Activated naive CD4-positive, alpha-beta T cell (primary cell): ENCODE data around the gene NOX1.

Source experiments
- DNase-seq, 4 experiments: peaks; one replicate each; lab custom pipeline; 2025; lab: John Stamatoyannopoulos, UW

NOX1 gene

GRCh38 chrX:100874325-100874724 lies at the start of gene NOX1:
Gene NOX1, minus strand, starts transcription at chrX:100874359. Its CDS starts 220 bp downstream, at chrX:100874139.
- DNase-seq = no peak

GRCh38 chrX:100915562-100915961 lies 41.4 kb upstream of the NOX1 start:
- no peak for DNase-seq

- no peak for DNase-seq
Measured at GRCh38 chrX:100913111-100913510, 39.0 kb upstream of the NOX1 start.

- no peak for DNase-seq
Measured at GRCh38 chrX:100911731-100912130, 37.6 kb upstream of the NOX1 start.

- no peak for DNase-seq
Measured at GRCh38 chrX:100905620-100906019, 31.5 kb upstream of the NOX1 start.

- no peak for DNase-seq
Measured at GRCh38 chrX:100904433-100904832, 30.3 kb upstream of the NOX1 start.

- DNase-seq = no peak
Measured at GRCh38 chrX:100895365-100896075, 21.4 kb upstream of the NOX1 start.

GRCh38 chrX:100883654-100884053 lies 9.5 kb upstream of the NOX1 start:
- no peak for DNase-seq

- DNase-seq = no peak
Measured at GRCh38 chrX:100880368-100880767, 6.2 kb upstream of the NOX1 start.

- DNase-seq = no peak
Measured at GRCh38 chrX:100871594-100872560, 2.3 kb downstream of the NOX1 start.

- DNase-seq = no peak
Measured at GRCh38 chrX:100870527-100870926, 3.6 kb downstream of the NOX1 start.

GRCh38 chrX:100868273-100868672 lies 5.9 kb downstream of the NOX1 start:
- no peak for DNase-seq

- DNase-seq = no peak
Measured at GRCh38 chrX:100864657-100865391, 9.3 kb downstream of the NOX1 start.

- DNase-seq = no peak
Measured at GRCh38 chrX:100863326-100863864, 10.8 kb downstream of the NOX1 start.

- DNase-seq = no peak
Measured at GRCh38 chrX:100852810-100853209, 21.3 kb downstream of the NOX1 start.

GRCh38 chrX:100850317-100850716 lies 23.8 kb downstream of the NOX1 start:
- DNase-seq = no peak

- DNase-seq = no peak
Measured at GRCh38 chrX:100831219-100831946, 42.8 kb downstream of the NOX1 start.

- DNase-seq = no peak
Measured at GRCh38 chrX:100830547-100830946, 43.6 kb downstream of the NOX1 start.

GRCh38 chrX:100830143-100830542 lies 44.0 kb downstream of the NOX1 start:
- DNase-seq = no peak

GRCh38 chrX:100829730-100830129 lies 44.4 kb downstream of the NOX1 start:
- DNase-seq = no peak
